ENCODE data around the gene C1QTNF5.
A peak's percentile ranks its signal among the peaks of the same experiment; 100 is the strongest.

C1QTNF5 gene

GRCh38 chr11:119318240-119319135 is 22.2 kb downstream of the C1QTNF5 start:
- peak; percentile 50 for DNase-seq (ENCODE audit: low spot score)

- peak; percentile 38 for DNase-seq (ENCODE audit: low spot score)
Observed at GRCh38 chr11:119317592-119318239, 23.0 kb downstream of the C1QTNF5 start.

GRCh38 chr11:119316729-119317591 is 23.7 kb downstream of the C1QTNF5 start, which contains the start of gene MCAM:
MCAM (minus strand) TSS chr11:119317130; CDS start chr11:119317101, 29 bp downstream.
- peak; percentile 71 for DNase-seq (ENCODE audit: low spot score)

- peak; percentile 90 for DNase-seq (ENCODE audit: low spot score)
Observed at GRCh38 chr11:119316016-119316728, 24.5 kb downstream of the C1QTNF5 start.

- DNase-seq (ENCODE audit: low spot score): peak; percentile 84
Observed at GRCh38 chr11:119315131-119316015, 25.3 kb downstream of the C1QTNF5 start.

GRCh38 chr11:119314726-119315125 is 26.0 kb downstream of the C1QTNF5 start:
- DNase-seq (ENCODE audit: low spot score): no peak

- no peak for DNase-seq (ENCODE audit: low spot score)
Observed at GRCh38 chr11:119310682-119311052, 30.0 kb downstream of the C1QTNF5 start.

- DNase-seq (ENCODE audit: low spot score): no peak
Observed at GRCh38 chr11:119309953-119310681, 30.6 kb downstream of the C1QTNF5 start.

GRCh38 chr11:119309411-119309810 is 31.3 kb downstream of the C1QTNF5 start:
- no peak for DNase-seq (ENCODE audit: low spot score)

- no peak for DNase-seq (ENCODE audit: low spot score)
Observed at GRCh38 chr11:119307974-119308373, 32.7 kb downstream of the C1QTNF5 start.

GRCh38 chr11:119307219-119307618 is 33.5 kb downstream of the C1QTNF5 start:
- no peak for DNase-seq (ENCODE audit: low spot score)

- DNase-seq (ENCODE audit: low spot score): no peak
Observed at GRCh38 chr11:119306373-119306890, 34.3 kb downstream of the C1QTNF5 start.

GRCh38 chr11:119305556-119306372 is 34.9 kb downstream of the C1QTNF5 start:
- no peak for DNase-seq (ENCODE audit: low spot score)

- no peak for DNase-seq (ENCODE audit: low spot score)
Observed at GRCh38 chr11:119303227-119303718, 37.4 kb downstream of the C1QTNF5 start.

- no peak for DNase-seq (ENCODE audit: low spot score)
Observed at GRCh38 chr11:119300198-119300964, 40.3 kb downstream of the C1QTNF5 start.

- DNase-seq (ENCODE audit: low spot score): no peak
Observed at GRCh38 chr11:119299416-119299815, 41.3 kb downstream of the C1QTNF5 start.

GRCh38 chr11:119298726-119299125 is 42.0 kb downstream of the C1QTNF5 start:
- DNase-seq (ENCODE audit: low spot score): no peak

GRCh38 chr11:119297938-119298337 is 42.7 kb downstream of the C1QTNF5 start:
- no peak for DNase-seq (ENCODE audit: low spot score)
